Ishikawa (cell line): ENCODE results near the gene KCTD11.

ENCODE experiments used
- CEBPB ChIP-seq: IDR thresholded peaks from 2 replicates; pipeline ENCODE4 v1.6.1; 2012
- EP300 ChIP-seq: IDR thresholded peaks from 2 replicates; pipeline ENCODE4 v1.6.1; 2012; ENCODE audit warnings: borderline replicate concordance
- FOXM1 ChIP-seq: IDR thresholded peaks from 2 replicates; pipeline ENCODE4 v1.6.1; 2012; ENCODE audit warnings: low read depth, borderline replicate concordance
- MAX ChIP-seq: IDR thresholded peaks from 2 replicates; pipeline ENCODE4 v1.6.1; 2012
- RAD21 ChIP-seq: IDR thresholded peaks from 2 replicates; pipeline ENCODE4 v1.6.1; 2012; ENCODE audit warnings: low read depth
- TAF1 ChIP-seq: IDR thresholded peaks from 2 replicates; pipeline ENCODE4 v1.6.1; 2012; ENCODE audit warnings: low read depth, mild to moderate bottlenecking
- TCF12 ChIP-seq: IDR thresholded peaks from 2 replicates; pipeline ENCODE4 v1.6.1; 2012; ENCODE audit warnings: low read depth
- USF1 ChIP-seq: IDR thresholded peaks from 2 replicates; pipeline ENCODE4 v1.6.1; 2012
- YY1 ChIP-seq: IDR thresholded peaks from 2 replicates; pipeline ENCODE4 v1.6.1; 2012; ENCODE audit warnings: low read depth

- TF ChIP-seq TAF1 = no peak
- no peak for TF ChIP-seq RAD21
- no peak for TF ChIP-seq YY1
- 0 out of 2 replicates have a peak, but pooled peaks have one; percentile 5 for TF ChIP-seq EP300
- TF ChIP-seq TCF12 = no peak
- no peak for TF ChIP-seq MAX
- no peak for TF ChIP-seq FOXM1
- TF ChIP-seq CEBPB = no peak
- no peak for TF ChIP-seq USF1
Observed at GRCh38 chr17:7315570-7316235, 36.3 kb upstream of the KCTD11 start.
